Measurements from ENCODE around the gene VSIG8.

The VSIG8 gene

GRCh38 chr1:159882527-159882862, 20.0 kb upstream of the VSIG8 start:
- peak; percentile 14 for DNase-seq (ENCODE audit: low read depth)
- no peak overlapping the region for H3K4me3 ChIP-seq (ENCODE audit: low read length)
- H3K36me3 ChIP-seq (ENCODE audit: control insufficient read depth, insufficient read depth, low read length, severe bottlenecking) = no peaks in the 10 kb centered on the region
- H3K9me3 ChIP-seq (ENCODE audit: control insufficient read depth, low read length) = no peaks in the 10 kb centered on the region
- H3K4me1 ChIP-seq (ENCODE audit: control insufficient read depth, insufficient read depth, low read length) = peaks cover 25% of the 10 kb centered on the region
- no peaks in the 10 kb centered on the region for H3K27me3 ChIP-seq (replicated peaks; ENCODE audit: control insufficient read depth, insufficient read depth, low read length)
- H3K9ac ChIP-seq (ENCODE audit: low read length) = no peak overlapping the region

GRCh38 chr1:159881622-159882526, 19.4 kb upstream of the VSIG8 start:
- peak; percentile 64 for DNase-seq (ENCODE audit: low read depth)
- Histone ChIP-seq H3K9ac (ENCODE audit: low read length) (no peak overlapping the region), H3K27me3 (replicated peaks; ENCODE audit: control insufficient read depth, insufficient read depth, low read length) (no peaks in the 10 kb centered on the region)

GRCh38 chr1:159880430-159880829, 18.0 kb upstream of the VSIG8 start:
- H3K4me1 ChIP-seq (ENCODE audit: control insufficient read depth, insufficient read depth, low read length) = peaks cover 25% of the 10 kb centered on the region
- H3K9ac ChIP-seq (ENCODE audit: low read length) = no peak overlapping the region
- H3K9me3 ChIP-seq (ENCODE audit: control insufficient read depth, low read length) = no peaks in the 10 kb centered on the region
- no peak for DNase-seq (ENCODE audit: low read depth)
- H3K4me3 ChIP-seq (ENCODE audit: low read length) = no peak overlapping the region
- no peaks in the 10 kb centered on the region for H3K27me3 ChIP-seq (replicated peaks; ENCODE audit: control insufficient read depth, insufficient read depth, low read length)
- no peaks in the 10 kb centered on the region for H3K36me3 ChIP-seq (ENCODE audit: control insufficient read depth, insufficient read depth, low read length, severe bottlenecking)

More at GRCh38 chr1:159881622-159882526, 19.4 kb upstream of the VSIG8 start:
- H3K4me1 ChIP-seq (ENCODE audit: control insufficient read depth, insufficient read depth, low read length) = peaks cover 25% of the 10 kb centered on the region
- H3K9me3 ChIP-seq (ENCODE audit: control insufficient read depth, low read length) = no peaks in the 10 kb centered on the region
- no peak overlapping the region for H3K4me3 ChIP-seq (ENCODE audit: low read length)
- H3K36me3 ChIP-seq (ENCODE audit: control insufficient read depth, insufficient read depth, low read length, severe bottlenecking) = no peaks in the 10 kb centered on the region

- Histone ChIP-seq H3K9ac (ENCODE audit: low read length) (no peak overlapping the region), H3K4me1 (ENCODE audit: control insufficient read depth, insufficient read depth, low read length) (peaks cover 25% of the 10 kb centered on the region), H3K27me3 (replicated peaks; ENCODE audit: control insufficient read depth, insufficient read depth, low read length) (no peaks in the 10 kb centered on the region), H3K4me3 (ENCODE audit: low read length) (no peak overlapping the region), H3K9me3 (ENCODE audit: control insufficient read depth, low read length) (no peaks in the 10 kb centered on the region), H3K36me3 (ENCODE audit: control insufficient read depth, insufficient read depth, low read length, severe bottlenecking) (no peaks in the 10 kb centered on the region)
- peak; percentile 81 for DNase-seq (ENCODE audit: low read depth)
These were observed 17.5 kb upstream of the VSIG8 start for GRCh38 chr1:159879977-159880376.

GRCh38 chr1:159879136-159879535, 16.7 kb upstream of the VSIG8 start:
- Histone ChIP-seq H3K36me3 (ENCODE audit: control insufficient read depth, insufficient read depth, low read length, severe bottlenecking) (no peaks in the 10 kb centered on the region), H3K4me3 (ENCODE audit: low read length) (no peak overlapping the region)

GRCh38 chr1:159877695-159878444, 15.4 kb upstream of the VSIG8 start:
- DNase-seq (ENCODE audit: low read depth) = no peak
- H3K4me3 ChIP-seq (ENCODE audit: low read length) = no peak overlapping the region
- no peaks in the 10 kb centered on the region for H3K27me3 ChIP-seq (replicated peaks; ENCODE audit: control insufficient read depth, insufficient read depth, low read length)
- no peak overlapping the region for H3K9ac ChIP-seq (ENCODE audit: low read length)
- no peaks in the 10 kb centered on the region for H3K9me3 ChIP-seq (ENCODE audit: control insufficient read depth, low read length)
- H3K4me1 ChIP-seq (ENCODE audit: control insufficient read depth, insufficient read depth, low read length) = peaks cover 25% of the 10 kb centered on the region
- no peaks in the 10 kb centered on the region for H3K36me3 ChIP-seq (ENCODE audit: control insufficient read depth, insufficient read depth, low read length, severe bottlenecking)

More at GRCh38 chr1:159879136-159879535, 16.7 kb upstream of the VSIG8 start:
- Histone ChIP-seq H3K9me3 (ENCODE audit: control insufficient read depth, low read length) (no peaks in the 10 kb centered on the region), H3K27me3 (replicated peaks; ENCODE audit: control insufficient read depth, insufficient read depth, low read length) (no peaks in the 10 kb centered on the region), H3K4me1 (ENCODE audit: control insufficient read depth, insufficient read depth, low read length) (peaks cover 25% of the 10 kb centered on the region), H3K9ac (ENCODE audit: low read length) (no peak overlapping the region)
- no peak for DNase-seq (ENCODE audit: low read depth)

GRCh38 chr1:159873530-159874143, 11.2 kb upstream of the VSIG8 start:
- no peaks in the 10 kb centered on the region for H3K27me3 ChIP-seq (replicated peaks; ENCODE audit: control insufficient read depth, insufficient read depth, low read length)
- H3K9me3 ChIP-seq (ENCODE audit: control insufficient read depth, low read length) = no peaks in the 10 kb centered on the region
- no peak for DNase-seq (ENCODE audit: low read depth)
- H3K4me3 ChIP-seq (ENCODE audit: low read length) = no peak overlapping the region
- peaks cover 9% of the 10 kb centered on the region for H3K4me1 ChIP-seq (ENCODE audit: control insufficient read depth, insufficient read depth, low read length)
- H3K36me3 ChIP-seq (ENCODE audit: control insufficient read depth, insufficient read depth, low read length, severe bottlenecking) = no peaks in the 10 kb centered on the region
- no peak overlapping the region for H3K9ac ChIP-seq (ENCODE audit: low read length)

- H3K4me3 ChIP-seq (ENCODE audit: low read length) = no peak overlapping the region
- H3K27me3 ChIP-seq (replicated peaks; ENCODE audit: control insufficient read depth, insufficient read depth, low read length) = no peaks in the 10 kb centered on the region
- H3K9me3 ChIP-seq (ENCODE audit: control insufficient read depth, low read length) = no peaks in the 10 kb centered on the region
- H3K4me1 ChIP-seq (ENCODE audit: control insufficient read depth, insufficient read depth, low read length) = peaks cover 11% of the 10 kb centered on the region
- no peak for DNase-seq (ENCODE audit: low read depth)
- H3K36me3 ChIP-seq (ENCODE audit: control insufficient read depth, insufficient read depth, low read length, severe bottlenecking) = no peaks in the 10 kb centered on the region
- H3K9ac ChIP-seq (ENCODE audit: low read length) = no peak overlapping the region
These were observed 10.4 kb upstream of the VSIG8 start for GRCh38 chr1:159872891-159873290.

- no peak overlapping the region for H3K9ac ChIP-seq (ENCODE audit: low read length)
- no peaks in the 10 kb centered on the region for H3K9me3 ChIP-seq (ENCODE audit: control insufficient read depth, low read length)
- no peak overlapping the region for H3K4me3 ChIP-seq (ENCODE audit: low read length)
- H3K36me3 ChIP-seq (ENCODE audit: control insufficient read depth, insufficient read depth, low read length, severe bottlenecking) = no peaks in the 10 kb centered on the region
- H3K4me1 ChIP-seq (ENCODE audit: control insufficient read depth, insufficient read depth, low read length) = peaks cover 19% of the 10 kb centered on the region
- no peak for DNase-seq (ENCODE audit: low read depth)
- peaks cover 4% of the 10 kb centered on the region for H3K27me3 ChIP-seq (replicated peaks; ENCODE audit: control insufficient read depth, insufficient read depth, low read length)
These were observed 8.2 kb upstream of the VSIG8 start for GRCh38 chr1:159870704-159871103.

GRCh38 chr1:159869607-159870006, 7.2 kb upstream of the VSIG8 start:
- Histone ChIP-seq H3K36me3 (ENCODE audit: control insufficient read depth, insufficient read depth, low read length, severe bottlenecking) (no peaks in the 10 kb centered on the region), H3K4me3 (ENCODE audit: low read length) (no peak overlapping the region), H3K27me3 (replicated peaks; ENCODE audit: control insufficient read depth, insufficient read depth, low read length) (peaks cover 4% of the 10 kb centered on the region), H3K9ac (ENCODE audit: low read length) (no peak overlapping the region), H3K9me3 (ENCODE audit: control insufficient read depth, low read length) (no peaks in the 10 kb centered on the region), H3K4me1 (ENCODE audit: control insufficient read depth, insufficient read depth, low read length) (peaks cover 19% of the 10 kb centered on the region)
- no peak for DNase-seq (ENCODE audit: low read depth)

- Histone ChIP-seq H3K36me3 (ENCODE audit: control insufficient read depth, insufficient read depth, low read length, severe bottlenecking) (no peaks in the 10 kb centered on the region), H3K9ac (ENCODE audit: low read length) (no peak overlapping the region), H3K9me3 (ENCODE audit: control insufficient read depth, low read length) (no peaks in the 10 kb centered on the region), H3K4me3 (ENCODE audit: low read length) (no peak overlapping the region), H3K27me3 (replicated peaks; ENCODE audit: control insufficient read depth, insufficient read depth, low read length) (peaks cover 4% of the 10 kb centered on the region), H3K4me1 (ENCODE audit: control insufficient read depth, insufficient read depth, low read length) (peaks cover 19% of the 10 kb centered on the region)
- peak; percentile 48 for DNase-seq (ENCODE audit: low read depth)
These were observed 6.7 kb upstream of the VSIG8 start for GRCh38 chr1:159869173-159869572.
